Measurements from ENCODE around the gene NRDE2. TPM values are rescaled to one million over a fixed set of nuclear protein-coding genes. Genes with fewer than 3 reads are reported as not detected.
A peak's percentile ranks its signal among the peaks of the same experiment; 100 is the strongest.
"Not testable (repeated sequence)": the region's sequence is repeated elsewhere in the genome, so short reads cannot be mapped to it uniquely, and the experiment has no call there.

NRDE2 gene
- total and polyA plus RNA-seq, 4 donors, result 3.4 to 28.5 (median 18.2) TPM

- Histone ChIP-seq H3K4me3 (ENCODE audit: low read length in 2 of 2) (peak overlapping the region; percentile 36 to 93), H3K27me3 (ENCODE audit: control insufficient read depth in 1 of 2, insufficient read depth in 2 of 2, low read length in 1 of 2) (no peaks in the 10 kb centered on the region), H3K27ac (ENCODE audit: low read depth in 1 of 2, low read length in 2 of 2) (no peak overlapping the region), H3K4me1 (ENCODE audit: control insufficient read depth in 1 of 2, insufficient read depth in 2 of 2, low read length in 2 of 2) (peaks cover 1 to 9% of the 10 kb centered on the region in 2 donors), H3K9me3 (ENCODE audit: control insufficient read depth, low read length) (no peaks in the 10 kb centered on the region), H3K36me3 (ENCODE audit: control insufficient read depth in 1 of 2, insufficient read depth in 2 of 2, low read length in 1 of 2) (no peaks in the 10 kb centered on the region)
- intact Hi-C loops (cut with DNase I), result no loop called here
- DNase-seq, result no peak
- no peak for ATAC-seq (ENCODE audit: low FRiP score)
- WGBS, 2 donors, result 38 to 51% methylated on average over 1 of the region's 1 CpG
These were observed 75.9 kb downstream of the NRDE2 start for GRCh38 chr14:90255871-90256270.

- Histone ChIP-seq H3K27ac (ENCODE audit: low read depth in 1 of 2, low read length in 2 of 2) (no peak overlapping the region), H3K9me3 (ENCODE audit: control insufficient read depth, low read length) (no peaks in the 10 kb centered on the region), H3K27me3 (ENCODE audit: control insufficient read depth in 1 of 2, insufficient read depth in 2 of 2, low read length in 1 of 2) (no peaks in the 10 kb centered on the region), H3K36me3 (ENCODE audit: control insufficient read depth in 1 of 2, insufficient read depth in 2 of 2, low read length in 1 of 2) (no peaks in the 10 kb centered on the region), H3K4me3 (ENCODE audit: low read length in 2 of 2) (no peak overlapping the region), H3K4me1 (ENCODE audit: control insufficient read depth in 1 of 2, insufficient read depth in 2 of 2, low read length in 2 of 2) (peaks cover 1 to 9% of the 10 kb centered on the region in 2 donors)
- WGBS, 2 donors, result 85 to 91% methylated on average over 8 of the region's 8 CpGs
- DNase-seq (no peak), ATAC-seq (ENCODE audit: low FRiP score) (no peak)
- intact Hi-C loops (cut with DNase I), result no loop called here
These were observed 77.9 kb downstream of the NRDE2 start for GRCh38 chr14:90253826-90254225.

DNA sequence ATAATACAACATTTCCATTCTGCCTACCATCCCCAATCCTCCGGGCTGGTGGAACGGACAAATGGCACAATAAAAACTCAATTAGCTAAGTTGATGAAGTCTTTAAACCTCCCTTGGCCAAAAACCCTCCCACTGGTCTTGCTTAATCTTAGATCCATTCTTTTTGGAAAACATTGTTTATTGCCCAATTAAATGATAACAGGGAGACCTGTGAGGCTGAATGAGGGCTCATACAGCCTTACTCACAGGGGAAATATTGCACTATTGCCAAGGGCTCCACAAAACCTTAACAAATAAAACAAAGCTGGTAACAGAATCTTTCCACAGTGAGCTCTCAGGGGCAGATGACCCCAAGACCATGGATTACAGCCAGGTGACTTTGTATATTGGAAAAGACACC lies 83.1 kb downstream of the NRDE2 start:
- WGBS, 2 donors, result 82 to 84% methylated on average over 2 of the region's 2 CpGs
- Histone ChIP-seq H3K9me3 (ENCODE audit: control insufficient read depth, low read length) (no peaks in the 10 kb centered on the region), H3K27ac (ENCODE audit: low read depth in 1 of 2, low read length in 2 of 2) (no peak overlapping the region), H3K4me3 (ENCODE audit: low read length in 2 of 2) (no peak overlapping the region), H3K4me1 (ENCODE audit: control insufficient read depth in 1 of 2, insufficient read depth in 2 of 2, low read length in 2 of 2) (no peaks in the 10 kb centered on the region), H3K27me3 (ENCODE audit: control insufficient read depth in 1 of 2, insufficient read depth in 2 of 2, low read length in 1 of 2) (no peaks in the 10 kb centered on the region), H3K36me3 (ENCODE audit: control insufficient read depth in 1 of 2, insufficient read depth in 2 of 2, low read length in 1 of 2) (no peaks in the 10 kb centered on the region)
- no peak for DNase-seq
- no peak for ATAC-seq (ENCODE audit: low FRiP score)
- intact Hi-C loops (cut with DNase I), result no loop called here

DNA sequence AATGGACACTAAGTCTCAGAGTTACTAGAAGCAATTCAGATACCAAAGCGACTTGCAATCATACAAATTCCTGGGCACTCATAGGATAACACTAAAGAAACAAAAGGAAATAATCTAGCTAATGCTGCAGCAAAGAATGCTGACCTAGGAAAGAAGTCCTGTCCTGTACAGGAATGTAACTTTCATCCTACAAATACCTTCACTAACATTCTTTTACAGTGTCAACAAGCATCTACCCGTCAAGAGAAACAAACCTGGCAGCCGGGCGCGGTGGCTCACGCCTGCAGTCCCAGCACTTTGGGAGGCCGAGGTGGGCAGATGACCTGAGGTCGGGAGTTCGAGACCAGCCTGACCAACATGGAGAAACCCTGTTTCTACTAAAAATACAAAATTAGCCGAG lies 84.3 kb downstream of the NRDE2 start:
- H3K9me3 ChIP-seq (ENCODE audit: control insufficient read depth, low read length); H3K27me3 ChIP-seq (ENCODE audit: control insufficient read depth in 1 of 2, insufficient read depth in 2 of 2, low read length in 1 of 2); ATAC-seq (ENCODE audit: low FRiP score); H3K4me1 ChIP-seq (ENCODE audit: control insufficient read depth in 1 of 2, insufficient read depth in 2 of 2, low read length in 2 of 2); H3K27ac ChIP-seq (ENCODE audit: low read depth in 1 of 2, low read length in 2 of 2); DNase-seq; intact Hi-C loops (cut with DNase I); H3K4me3 ChIP-seq (ENCODE audit: low read length in 2 of 2); H3K36me3 ChIP-seq (ENCODE audit: control insufficient read depth in 1 of 2, insufficient read depth in 2 of 2, low read length in 1 of 2): not testable (repeated sequence)
- 82 to 87% methylated on average over 10 of the region's 10 CpGs for WGBS, 2 donors

DNA sequence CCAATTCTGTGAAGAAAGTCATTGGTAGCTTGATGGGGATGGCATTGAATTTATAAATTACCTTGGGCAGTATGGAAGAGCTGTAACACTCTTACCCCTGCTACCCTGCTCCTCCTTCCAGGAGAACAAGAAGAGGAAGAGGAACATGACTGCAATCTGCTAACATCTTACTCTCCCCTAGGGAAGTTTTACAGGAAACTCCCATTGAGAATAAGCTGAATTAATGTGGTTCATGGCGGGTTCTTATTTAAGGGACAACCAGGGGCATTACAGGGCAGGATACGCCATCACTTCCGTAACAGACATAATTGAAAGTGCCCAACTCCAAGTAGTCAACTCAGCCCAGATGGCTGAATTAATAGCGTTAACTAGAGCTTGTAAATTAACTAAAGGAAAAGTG lies 84.8 kb downstream of the NRDE2 start:
- WGBS, 2 donors, result 84 to 87% methylated on average over 4 of the region's 4 CpGs
- H3K4me1 ChIP-seq (ENCODE audit: control insufficient read depth in 1 of 2, insufficient read depth in 2 of 2, low read length in 2 of 2), result no peaks in the 10 kb centered on the region
- no peak overlapping the region for H3K27ac ChIP-seq (ENCODE audit: low read depth in 1 of 2, low read length in 2 of 2)
- no peaks in the 10 kb centered on the region for H3K9me3 ChIP-seq (ENCODE audit: control insufficient read depth, low read length)
- H3K36me3 ChIP-seq (ENCODE audit: control insufficient read depth in 1 of 2, insufficient read depth in 2 of 2, low read length in 1 of 2), result no peaks in the 10 kb centered on the region
- H3K4me3 ChIP-seq (ENCODE audit: low read length in 2 of 2), result no peak overlapping the region
- H3K27me3 ChIP-seq (ENCODE audit: control insufficient read depth in 1 of 2, insufficient read depth in 2 of 2, low read length in 1 of 2), result no peaks in the 10 kb centered on the region
- DNase-seq (no peak), ATAC-seq (ENCODE audit: low FRiP score) (no peak)
- intact Hi-C loops (cut with DNase I), result no loop called here

- Histone ChIP-seq H3K4me1 (ENCODE audit: control insufficient read depth in 1 of 2, insufficient read depth in 2 of 2, low read length in 2 of 2) (no peaks in the 10 kb centered on the region), H3K27ac (ENCODE audit: low read depth in 1 of 2, low read length in 2 of 2) (no peak overlapping the region), H3K4me3 (ENCODE audit: low read length in 2 of 2) (no peak overlapping the region), H3K36me3 (ENCODE audit: control insufficient read depth in 1 of 2, insufficient read depth in 2 of 2, low read length in 1 of 2) (no peaks in the 10 kb centered on the region), H3K9me3 (ENCODE audit: control insufficient read depth, low read length) (peaks cover 13% of the 10 kb centered on the region), H3K27me3 (ENCODE audit: control insufficient read depth in 1 of 2, insufficient read depth in 2 of 2, low read length in 1 of 2) (no peaks in the 10 kb centered on the region)
- intact Hi-C loops (cut with DNase I), result no loop called here
- DNase-seq (no peak), ATAC-seq (ENCODE audit: low FRiP score) (no peak)
These were observed 89.3 kb downstream of the NRDE2 start for GRCh38 chr14:90242444-90242843.

DNA sequence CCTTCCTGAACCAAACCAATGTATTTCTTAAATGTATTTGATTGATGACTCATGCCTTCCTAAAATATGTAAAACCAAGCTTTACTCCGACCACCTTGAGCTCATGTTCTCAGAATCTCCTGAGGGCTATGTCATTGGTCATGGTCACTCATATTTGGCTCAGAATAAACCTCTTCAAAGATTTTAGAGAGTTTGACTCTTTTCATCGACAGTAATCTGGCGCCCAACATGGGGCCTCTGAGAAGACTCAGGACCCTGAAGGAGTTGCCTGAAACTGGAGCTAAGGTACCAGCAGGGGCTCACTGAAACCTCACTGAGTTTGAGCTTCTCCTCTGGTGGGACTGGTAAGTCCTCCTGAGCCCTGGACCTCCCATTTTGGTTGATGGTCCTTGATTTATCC lies 92.6 kb downstream of the NRDE2 start:
- intact Hi-C loops (cut with DNase I), result loop anchor here in 1 of 2 donors (10.0 kb wide), 1 partner anchor 264 kb away; no protein-coding TSS in a partner anchor
- H3K36me3 ChIP-seq (ENCODE audit: control insufficient read depth in 1 of 2, insufficient read depth in 2 of 2, low read length in 1 of 2), result no peaks in the 10 kb centered on the region
- WGBS, 2 donors, result 73 to 79% methylated on average over 3 of the region's 3 CpGs
- H3K27ac ChIP-seq (ENCODE audit: low read depth in 1 of 2, low read length in 2 of 2), result no peak overlapping the region
- no peak overlapping the region for H3K4me3 ChIP-seq (ENCODE audit: low read length in 2 of 2)
- ATAC-seq (ENCODE audit: low FRiP score) (no peak), DNase-seq (no peak)
- no peaks in the 10 kb centered on the region for H3K4me1 ChIP-seq (ENCODE audit: control insufficient read depth in 1 of 2, insufficient read depth in 2 of 2, low read length in 2 of 2)
- H3K27me3 ChIP-seq (ENCODE audit: control insufficient read depth in 1 of 2, insufficient read depth in 2 of 2, low read length in 1 of 2), result no peaks in the 10 kb centered on the region
- H3K9me3 ChIP-seq (ENCODE audit: control insufficient read depth, low read length), result peaks cover 19% of the 10 kb centered on the region

DNA sequence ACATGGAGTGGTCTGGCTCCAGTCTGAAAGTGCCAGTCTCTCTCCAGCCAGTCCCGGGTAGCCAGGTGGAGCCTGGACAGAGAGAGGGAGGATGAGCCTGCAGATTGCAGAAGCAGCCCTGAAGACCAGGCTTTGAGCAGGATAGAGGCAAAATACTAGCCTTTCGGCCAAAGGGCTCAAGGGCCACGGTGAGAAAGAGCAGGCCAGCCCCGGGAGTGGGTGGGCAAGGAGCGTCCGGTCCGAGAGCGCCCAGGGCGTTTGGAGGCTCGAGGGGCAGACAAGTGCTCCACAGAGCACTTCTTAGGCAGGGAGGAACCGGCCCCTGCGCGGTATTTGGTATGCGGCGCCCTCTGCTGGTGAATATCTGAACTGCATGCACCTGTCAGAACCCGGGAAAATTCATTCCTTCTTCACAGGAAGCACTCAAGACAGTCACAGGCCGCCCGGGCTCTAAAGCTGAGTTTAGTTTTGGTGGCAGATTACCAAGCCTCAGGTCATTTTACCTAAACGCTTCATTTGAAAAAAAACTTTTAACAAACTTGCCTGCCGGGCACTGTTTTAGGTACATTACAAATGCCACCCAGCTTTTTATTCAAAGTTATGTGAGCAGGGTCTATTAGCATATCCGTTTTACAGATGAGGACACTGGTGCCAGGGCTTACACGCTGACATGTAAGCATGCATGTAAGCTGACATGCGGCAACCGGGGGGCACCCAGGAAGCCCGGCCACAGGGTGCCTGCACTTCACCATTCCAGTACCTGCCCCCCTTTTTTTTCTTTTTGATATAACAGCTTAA lies 96.4 kb downstream of the NRDE2 start:
- DNase-seq (peak; percentile 63 to 85), ATAC-seq (ENCODE audit: low FRiP score) (peak; percentile 68)
- Histone ChIP-seq H3K4me3 (ENCODE audit: low read length in 2 of 2) (no peak overlapping the region), H3K4me1 (ENCODE audit: control insufficient read depth in 1 of 2, insufficient read depth in 2 of 2, low read length in 2 of 2) (no peaks in the 10 kb centered on the region), H3K9me3 (ENCODE audit: control insufficient read depth, low read length) (peaks cover 19% of the 10 kb centered on the region), H3K36me3 (ENCODE audit: control insufficient read depth in 1 of 2, insufficient read depth in 2 of 2, low read length in 1 of 2) (no peaks in the 10 kb centered on the region), H3K27ac (ENCODE audit: low read depth in 1 of 2, low read length in 2 of 2) (no peak overlapping the region), H3K27me3 (ENCODE audit: control insufficient read depth in 1 of 2, insufficient read depth in 2 of 2, low read length in 1 of 2) (no peaks in the 10 kb centered on the region)
- 19% methylated on average over 25 of the region's 25 CpGs for WGBS, 2 donors
- intact Hi-C loops (cut with DNase I), result loop anchor here in 1 of 2 donors (10.0 kb wide), 1 partner anchor 261 kb away; no protein-coding TSS in a partner anchor

- intact Hi-C loops (cut with DNase I), result loop anchor here in 1 of 2 donors (10.0 kb wide), 1 partner anchor 255 kb away; no protein-coding TSS in a partner anchor
- WGBS, 2 donors, result 97 to 98% methylated on average over 1 of the region's 1 CpG
- H3K4me3 ChIP-seq (ENCODE audit: low read length in 2 of 2); H3K27me3 ChIP-seq (ENCODE audit: control insufficient read depth in 1 of 2, insufficient read depth in 2 of 2, low read length in 1 of 2); H3K36me3 ChIP-seq (ENCODE audit: control insufficient read depth in 1 of 2, insufficient read depth in 2 of 2, low read length in 1 of 2); DNase-seq; H3K9me3 ChIP-seq (ENCODE audit: control insufficient read depth, low read length); H3K27ac ChIP-seq (ENCODE audit: low read depth in 1 of 2, low read length in 2 of 2); ATAC-seq (ENCODE audit: low FRiP score); H3K4me1 ChIP-seq (ENCODE audit: control insufficient read depth in 1 of 2, insufficient read depth in 2 of 2, low read length in 2 of 2): not testable (repeated sequence)
These were observed 101.8 kb downstream of the NRDE2 start for GRCh38 chr14:90229942-90230341.

All from aorta (tissue), 5 donors.